Vagina (tissue), 2 donors: ENCODE data around the gene GLRX5. TPM values are rescaled to one million over a fixed set of nuclear protein-coding genes. Genes with fewer than 3 reads are reported as not detected.

Source experiments
- DNase-seq, 2 donors: peaks; one replicate each; pipeline ENCODE4 v3.0.0-alpha.2; 2017; ENCODE audit errors: extremely low spot score in 2 of 2
- H3K27ac ChIP-seq: fragments of 200-600 bp; sonication (generic); one replicate; pipeline ENCODE4 v1.5.1; 2019
- H3K27me3 ChIP-seq: fragments of 200-600 bp; sonication (generic); one replicate; pipeline ENCODE4 v1.5.1; 2019
- H3K36me3 ChIP-seq, 2 donors: fragments of 200-600 bp; sonication (generic); one replicate each; pipeline ENCODE4 v1.5.1; 2017 to 2019
- H3K4me1 ChIP-seq: fragments of 200-600 bp; sonication (generic); one replicate; pipeline ENCODE4 v1.5.1; 2019
- H3K4me3 ChIP-seq, 2 donors: fragments of 200-600 bp; sonication (generic); 1 replicate in 1 of 2; 2 replicates in 1 of 2; pipeline ENCODE4 v1.5.1; 2016 to 2019
- H3K9me3 ChIP-seq: fragments of 200-600 bp; sonication (generic); one replicate; pipeline ENCODE4 v1.5.1; 2019
- POLR2A ChIP-seq, 2 donors: fragments of 450-650 bp; IDR thresholded peaks; one replicate each; pipeline ENCODE4 v1.6.1; 2017; ENCODE audit warnings: antibody characterized with exemption in 2 of 2, mild to moderate bottlenecking in 2 of 2, moderate library complexity in 2 of 2
- POLR2AphosphoS5 ChIP-seq, 2 donors: sonication (generic); formaldehyde crosslinking; IDR thresholded peaks; one replicate each; pipeline ENCODE4 v1.9.0; 2017; ENCODE audit warnings: antibody characterized with exemption in 2 of 2, mild to moderate bottlenecking in 2 of 2, low read depth in 1 of 2; ENCODE audit not compliant: insufficient read depth in 1 of 2
- intact Hi-C: fragments of 100-400 bp; cut with DNase I; formaldehyde crosslinking; loops from one replicate; pipeline ENCODE4 v1.15.1; 2023
- total RNA-seq: library from RNA; depleted of rRNA; stranded (reverse); fragments of >200 nt; gene quantifications from one replicate; pipeline ENCODE4 v1.2.3, GENCODE V29; 2016
- TF ChIP-seq, protein P1 (sequence below), 3 experiments: fragments of 450-650 bp in 2 of 3; fragments of 200-600 bp in 1 of 3; sonication (generic) in 1 of 3; IDR thresholded peaks; one replicate each; pipeline ENCODE4 v1.5.1; 2017 to 2019; ENCODE audit warnings: antibody characterized with exemption in 3 of 3, mild to moderate bottlenecking in 2 of 3, moderate library complexity in 2 of 3

GLRX5 gene
- total RNA-seq, 1 donor from 2014 or later = 20.4 TPM

DNA sequence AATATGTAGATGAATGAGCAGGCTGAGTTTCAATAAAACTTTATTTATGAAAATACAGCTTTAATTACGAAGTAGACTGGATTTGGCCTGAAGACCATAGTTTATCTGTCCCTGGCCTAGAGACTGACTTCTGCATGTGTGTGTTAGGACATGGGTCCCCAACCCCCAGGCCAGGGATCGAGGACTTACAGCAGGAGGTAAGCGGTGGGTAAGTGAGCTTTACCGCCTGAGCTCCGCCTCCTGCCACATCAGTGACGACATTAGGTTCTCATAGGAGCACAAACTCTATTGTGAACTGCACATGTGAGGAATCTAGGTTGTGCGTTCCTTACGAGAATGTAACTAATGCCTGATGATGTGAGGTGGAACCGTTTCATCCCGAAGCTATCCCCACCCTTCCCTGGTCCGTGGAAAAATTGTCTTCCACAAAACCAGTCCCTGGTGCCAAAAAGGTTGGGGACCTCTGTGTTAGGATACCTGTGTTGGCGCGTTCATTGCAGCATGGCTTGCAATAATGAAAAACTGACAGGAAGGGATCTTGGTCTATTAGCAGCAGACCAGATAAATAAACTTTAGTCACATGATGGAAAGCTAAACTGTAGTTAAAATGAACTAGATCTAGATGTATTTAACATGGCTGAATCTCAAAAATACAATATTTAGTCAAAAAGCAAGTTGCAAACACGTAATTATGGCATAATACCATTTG, 4.1 kb downstream of the GLRX5 start:
- Histone ChIP-seq H3K4me3 (no peak overlapping the region), H3K27ac (no peak overlapping the region), H3K36me3 (no peaks in the 10 kb centered on the region), H3K27me3 (no peaks in the 10 kb centered on the region), H3K4me1 (peaks cover 40% of the 10 kb centered on the region), H3K9me3 (no peaks in the 10 kb centered on the region)
- intact Hi-C loops = loop anchor here (10.0 kb wide), 1 partner anchor 224 kb away; the partner anchor contains the start of gene CLMN
- DNase-seq = no peak
- no peak for TF ChIP-seq POLR2A (IDR thresholded peaks at IDR 0.05)
- no peak for TF ChIP-seq POLR2AphosphoS5 (IDR thresholded peaks at IDR 0.05; ENCODE audit: insufficient read depth in 1 of 2, low read depth in 1 of 2)
- TF ChIP-seq, protein P1, sequence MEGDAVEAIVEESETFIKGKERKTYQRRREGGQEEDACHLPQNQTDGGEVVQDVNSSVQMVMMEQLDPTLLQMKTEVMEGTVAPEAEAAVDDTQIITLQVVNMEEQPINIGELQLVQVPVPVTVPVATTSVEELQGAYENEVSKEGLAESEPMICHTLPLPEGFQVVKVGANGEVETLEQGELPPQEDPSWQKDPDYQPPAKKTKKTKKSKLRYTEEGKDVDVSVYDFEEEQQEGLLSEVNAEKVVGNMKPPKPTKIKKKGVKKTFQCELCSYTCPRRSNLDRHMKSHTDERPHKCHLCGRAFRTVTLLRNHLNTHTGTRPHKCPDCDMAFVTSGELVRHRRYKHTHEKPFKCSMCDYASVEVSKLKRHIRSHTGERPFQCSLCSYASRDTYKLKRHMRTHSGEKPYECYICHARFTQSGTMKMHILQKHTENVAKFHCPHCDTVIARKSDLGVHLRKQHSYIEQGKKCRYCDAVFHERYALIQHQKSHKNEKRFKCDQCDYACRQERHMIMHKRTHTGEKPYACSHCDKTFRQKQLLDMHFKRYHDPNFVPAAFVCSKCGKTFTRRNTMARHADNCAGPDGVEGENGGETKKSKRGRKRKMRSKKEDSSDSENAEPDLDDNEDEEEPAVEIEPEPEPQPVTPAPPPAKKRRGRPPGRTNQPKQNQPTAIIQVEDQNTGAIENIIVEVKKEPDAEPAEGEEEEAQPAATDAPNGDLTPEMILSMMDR (IDR thresholded peaks at IDR 0.05) = no peak

DNA sequence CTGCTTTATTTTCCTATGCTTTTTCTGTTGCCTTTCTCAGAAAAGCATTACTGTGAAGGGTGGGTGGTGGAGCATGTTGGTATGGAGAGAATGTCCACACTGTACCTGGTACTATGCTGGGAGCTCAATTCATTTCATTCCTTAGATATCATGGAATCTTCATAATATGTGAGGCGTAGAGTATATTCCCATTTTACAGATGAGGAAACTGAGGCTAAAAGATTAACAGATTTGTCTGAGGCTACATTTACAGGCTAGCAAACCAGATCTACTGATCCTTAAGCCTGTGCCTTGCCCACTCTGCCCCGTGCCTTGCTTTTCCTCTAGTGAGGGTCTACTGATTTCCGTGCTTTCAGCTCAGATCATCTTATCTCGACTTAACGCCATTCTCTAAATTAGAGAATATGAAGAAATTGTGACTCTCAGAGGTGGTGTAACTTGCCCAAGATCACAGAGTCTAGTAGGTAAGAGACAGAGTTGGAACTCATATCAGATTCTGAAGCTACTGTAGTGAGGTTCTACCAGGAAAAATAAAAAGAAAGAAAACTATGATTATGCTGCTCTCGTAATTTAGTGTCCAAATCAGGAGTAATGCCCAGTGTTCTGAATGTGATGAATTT, 5.5 kb downstream of the GLRX5 start:
- intact Hi-C loops = no loop called here
- Histone ChIP-seq H3K27ac (no peak overlapping the region), H3K36me3 (peaks cover 0 to 11% of the 10 kb centered on the region in 2 donors), H3K4me1 (peaks cover 37% of the 10 kb centered on the region), H3K27me3 (no peaks in the 10 kb centered on the region), H3K4me3 (no peak overlapping the region), H3K9me3 (no peaks in the 10 kb centered on the region)
- DNase-seq = no peak
- TF ChIP-seq POLR2A (IDR thresholded peaks at IDR 0.05) (no peak), POLR2AphosphoS5 (IDR thresholded peaks at IDR 0.05; ENCODE audit: insufficient read depth in 1 of 2, low read depth in 1 of 2) (no peak)
- TF ChIP-seq, protein P1 (IDR thresholded peaks at IDR 0.05) = no peak

DNA sequence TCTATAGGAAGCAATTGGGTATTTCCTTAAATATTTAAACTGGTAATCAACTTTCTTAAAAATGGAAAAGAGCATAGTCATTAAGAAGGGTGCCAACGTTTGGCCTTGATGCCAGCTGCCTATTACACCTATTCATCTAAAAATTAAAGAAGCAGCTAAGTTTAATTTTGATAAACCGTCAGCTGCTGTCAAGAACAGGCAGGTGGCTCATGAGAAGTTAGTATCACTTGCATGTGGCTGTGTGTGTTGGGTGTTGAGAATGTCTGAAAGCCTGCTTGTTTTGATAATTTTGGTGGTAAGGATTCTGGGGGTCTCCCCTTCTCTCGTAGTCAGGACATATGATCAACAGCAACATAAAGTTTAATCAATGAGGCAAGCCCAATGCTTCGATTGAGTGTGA, 6.5 kb downstream of the GLRX5 start:
- Histone ChIP-seq H3K27me3 (no peaks in the 10 kb centered on the region), H3K4me1 (peaks cover 27% of the 10 kb centered on the region), H3K27ac (no peak overlapping the region), H3K9me3 (no peaks in the 10 kb centered on the region), H3K4me3 (no peak overlapping the region), H3K36me3 (peaks cover 0 to 14% of the 10 kb centered on the region in 2 donors)
- intact Hi-C loops = no loop called here
- TF ChIP-seq, protein P1 (IDR thresholded peaks at IDR 0.05) = no peak
- TF ChIP-seq POLR2AphosphoS5 (IDR thresholded peaks at IDR 0.05; ENCODE audit: insufficient read depth in 1 of 2, low read depth in 1 of 2) (no peak), POLR2A (IDR thresholded peaks at IDR 0.05) (no peak)
- no peak for DNase-seq

DNA sequence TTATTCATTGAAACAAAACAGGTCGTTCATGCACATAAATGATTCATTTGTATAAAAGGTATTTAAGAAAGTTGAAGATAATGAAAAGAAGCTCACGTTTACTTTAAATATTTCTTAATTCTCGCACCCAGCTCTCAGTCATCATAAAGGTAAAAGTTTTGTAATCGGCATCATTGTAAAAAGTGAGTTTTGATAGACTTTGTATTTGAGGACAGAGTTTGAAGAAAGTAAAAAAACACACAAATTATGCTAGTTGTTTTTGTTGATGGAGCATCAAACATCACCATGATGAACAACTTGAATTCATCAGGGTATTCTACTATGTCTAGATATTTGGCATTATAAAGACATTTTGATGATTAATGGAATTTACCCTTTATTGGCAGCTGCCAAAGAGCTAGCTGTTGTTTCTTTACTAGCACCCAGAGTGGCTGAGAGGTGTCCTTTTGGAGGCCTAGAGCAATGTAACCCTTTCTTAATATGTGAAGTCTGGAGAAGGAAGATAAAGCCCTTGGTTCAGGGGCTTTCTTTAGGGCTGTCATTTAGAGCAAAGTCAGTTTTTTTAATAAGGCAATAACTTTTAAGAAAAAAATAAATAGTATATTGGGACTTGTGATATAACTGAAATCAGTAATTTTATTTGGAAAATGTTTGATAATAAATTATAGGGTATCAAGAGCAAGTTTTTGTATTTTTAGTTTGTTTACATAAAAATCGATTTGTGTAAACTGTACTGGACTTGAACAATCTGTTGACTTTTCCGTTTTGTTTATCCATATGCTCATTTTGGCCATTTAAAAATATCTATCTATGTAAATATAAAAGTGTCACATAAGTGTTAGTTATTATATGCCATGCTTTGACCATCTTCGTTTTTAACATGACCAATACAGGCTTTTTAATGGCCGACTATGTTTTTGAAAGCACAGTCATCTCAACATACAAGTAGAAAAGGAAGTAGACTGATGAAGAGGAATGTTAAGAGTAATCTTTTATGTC, 7.4 kb downstream of the GLRX5 start:
- peaks cover 18% of the 10 kb centered on the region for H3K4me1 ChIP-seq
- TF ChIP-seq, protein P1 (IDR thresholded peaks at IDR 0.05) = no peak
- no peak for TF ChIP-seq POLR2AphosphoS5 (IDR thresholded peaks at IDR 0.05; ENCODE audit: insufficient read depth in 1 of 2, low read depth in 1 of 2)
- TF ChIP-seq POLR2A (IDR thresholded peaks at IDR 0.05) = no peak
- H3K36me3 ChIP-seq = peaks cover 0 to 14% of the 10 kb centered on the region in 2 donors
- H3K9me3 ChIP-seq = no peaks in the 10 kb centered on the region
- intact Hi-C loops = no loop called here
- H3K27me3 ChIP-seq = no peaks in the 10 kb centered on the region
- no peak for DNase-seq
- H3K27ac ChIP-seq = no peak overlapping the region
- no peak overlapping the region for H3K4me3 ChIP-seq
